Limb (tissue), 2 donors: ENCODE data around the gene GDI2.

Experiments used
- DNase-seq, 2 donors: peaks; one replicate each; pipeline ENCODE4 v3.0.0-alpha.2; 2016; ENCODE audit errors: extremely low spot score in 2 of 2

Gene GDI2

DNA sequence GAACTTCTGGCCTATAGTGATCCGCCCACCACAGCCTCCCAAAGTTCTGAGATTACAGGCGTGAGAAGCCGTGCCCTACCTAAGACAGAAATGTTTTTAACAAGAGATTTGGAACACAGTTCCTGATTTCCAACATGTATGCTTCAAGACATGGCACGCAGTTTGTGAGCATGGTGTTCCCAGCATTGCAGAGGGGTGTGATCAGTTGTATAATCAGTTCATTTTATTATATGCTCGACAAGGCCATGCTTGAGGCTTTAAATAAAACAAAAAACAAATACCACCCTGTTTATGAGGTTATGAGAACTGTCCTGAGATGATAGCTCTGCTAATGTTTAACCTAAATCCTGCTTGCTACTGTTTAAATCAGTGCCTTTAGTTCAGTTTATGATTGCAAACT is 68.4 kb downstream of the GDI2 start:
- no peak for DNase-seq

DNA sequence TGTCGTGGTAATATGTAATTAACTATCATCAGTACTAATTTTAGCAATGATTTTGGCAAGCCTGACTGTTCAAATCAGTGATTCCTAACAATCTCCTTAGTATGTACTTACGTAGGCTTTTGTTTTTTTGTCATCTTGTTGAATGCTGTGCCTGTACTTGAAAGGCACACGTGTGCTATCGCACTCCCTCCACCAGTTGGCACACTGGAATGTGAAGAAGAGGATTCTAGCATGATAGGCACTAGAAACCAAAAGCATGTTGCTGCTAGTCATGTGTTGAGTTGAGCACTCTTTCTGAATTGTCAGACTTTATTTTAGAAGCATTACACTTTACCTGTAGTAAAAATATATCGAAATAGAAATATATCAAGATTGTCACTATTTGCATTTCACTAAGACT is 69.5 kb downstream of the GDI2 start:
- DNase-seq: no peak

DNA sequence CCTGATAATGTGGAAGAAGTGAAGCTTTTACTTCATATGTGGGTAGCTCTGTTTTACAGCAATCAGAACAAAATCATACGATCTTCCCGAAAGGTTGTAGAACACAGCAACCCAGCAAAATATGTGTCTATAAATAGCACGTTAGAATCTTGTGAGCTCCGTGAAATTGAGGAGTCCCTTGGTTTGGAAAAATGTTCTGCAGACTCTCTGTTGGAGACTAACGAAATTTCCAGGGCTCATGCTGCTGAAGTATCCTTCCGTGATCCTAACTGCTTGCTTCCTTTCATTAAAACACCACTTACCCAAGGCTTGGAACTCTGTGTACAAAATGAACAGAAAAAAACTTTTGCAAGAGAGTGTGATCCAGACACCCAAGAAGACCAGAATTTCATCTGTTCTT is 71.1 kb downstream of the GDI2 start:
- DNase-seq: no peak

DNA sequence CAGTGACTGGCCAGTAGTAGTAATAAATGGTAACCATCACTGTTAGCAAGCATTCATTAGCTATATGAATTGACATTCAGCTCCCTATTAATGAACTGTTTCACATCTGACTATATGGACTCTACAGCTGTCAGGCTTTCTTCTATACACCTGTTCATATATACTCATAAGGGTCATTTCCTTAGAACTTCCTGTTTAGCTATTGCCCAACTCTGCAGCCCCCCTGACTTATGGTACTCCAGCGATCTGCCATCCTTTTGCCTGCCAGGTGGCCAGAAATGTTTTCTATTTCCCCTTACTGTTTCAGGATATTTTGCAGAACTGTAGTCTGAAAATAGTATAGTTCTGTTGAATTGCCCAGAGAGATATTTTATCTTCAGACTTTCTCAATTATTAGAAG is 72.0 kb downstream of the GDI2 start:
- DNase-seq: no peak

DNA sequence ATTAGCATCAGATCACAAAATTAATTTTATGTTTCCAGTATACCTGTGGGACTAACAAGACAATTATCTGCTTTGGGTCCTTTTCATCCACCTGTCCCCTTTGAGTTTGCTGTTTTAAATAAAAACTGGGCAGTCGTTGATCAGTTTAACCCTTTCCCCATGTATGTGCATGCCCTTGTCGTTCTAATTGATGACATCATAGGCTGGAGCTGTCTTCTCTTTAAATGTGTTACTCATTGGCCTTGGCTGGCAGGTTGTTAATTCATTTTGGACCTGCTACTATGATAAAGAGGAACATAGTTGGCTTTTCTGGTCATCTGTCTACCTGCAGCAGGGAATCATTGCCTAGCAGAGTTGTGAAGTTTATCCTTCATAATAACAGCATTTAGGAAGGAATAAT is 74.8 kb downstream of the GDI2 start:
- DNase-seq: no peak

DNA sequence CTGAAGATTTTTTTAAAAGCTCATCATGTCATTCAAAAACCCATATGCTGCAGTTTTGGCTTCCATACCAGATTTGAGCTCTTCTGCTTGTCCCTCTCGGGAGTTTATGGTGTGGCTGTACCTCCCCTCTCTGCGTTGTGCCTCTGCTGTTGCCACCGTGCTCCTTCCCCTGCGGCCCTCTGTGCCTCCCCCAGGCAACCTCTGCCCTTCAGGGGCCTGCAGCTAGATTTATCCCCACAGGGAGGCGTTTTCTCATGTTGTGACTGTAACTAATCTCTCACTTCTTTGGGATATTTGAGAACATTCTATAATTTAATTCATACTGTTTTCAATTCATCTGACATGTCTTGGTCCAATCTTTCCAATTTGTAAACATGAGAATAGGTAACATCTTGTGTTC is 75.9 kb downstream of the GDI2 start:
- DNase-seq: no peak

DNA sequence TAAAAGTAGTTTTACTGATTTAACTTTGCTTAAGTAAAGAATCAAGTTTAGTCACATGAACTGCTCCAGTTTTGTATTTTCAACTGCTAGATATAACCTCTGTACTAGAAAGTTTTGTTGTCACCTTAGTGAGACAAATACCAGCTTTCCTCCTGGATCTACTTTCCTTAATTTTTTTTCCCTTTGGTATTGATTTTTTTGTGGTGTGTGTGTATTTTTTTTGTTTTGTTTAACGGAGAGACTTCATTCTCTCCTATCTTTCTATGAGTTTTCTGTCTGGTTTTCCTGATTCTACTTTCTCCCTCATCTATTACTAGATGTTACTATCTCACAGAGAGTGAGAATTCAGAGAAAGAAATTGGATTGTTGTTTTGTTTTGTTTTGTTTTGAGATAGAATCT is 76.6 kb downstream of the GDI2 start:
- no peak for DNase-seq

DNA sequence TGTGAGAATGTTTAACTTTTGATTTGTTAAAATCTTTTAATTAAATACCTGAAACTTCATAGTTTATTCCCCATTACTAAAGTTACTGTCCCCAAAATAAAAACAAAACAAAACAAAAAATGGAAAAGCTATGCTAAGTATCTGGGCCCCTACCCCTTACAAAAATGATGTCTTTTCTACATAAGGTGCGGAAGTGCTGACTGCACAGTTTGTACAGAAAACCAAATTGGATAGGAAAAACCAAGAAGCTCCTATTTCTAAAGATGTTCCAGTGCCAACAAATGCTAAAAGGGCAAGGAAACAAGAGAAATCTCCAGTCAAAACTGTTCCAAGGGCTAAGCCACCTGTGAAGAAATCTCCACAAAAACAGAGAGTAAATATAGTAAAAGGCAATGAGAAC is 78.1 kb downstream of the GDI2 start:
- DNase-seq: no peak

DNA sequence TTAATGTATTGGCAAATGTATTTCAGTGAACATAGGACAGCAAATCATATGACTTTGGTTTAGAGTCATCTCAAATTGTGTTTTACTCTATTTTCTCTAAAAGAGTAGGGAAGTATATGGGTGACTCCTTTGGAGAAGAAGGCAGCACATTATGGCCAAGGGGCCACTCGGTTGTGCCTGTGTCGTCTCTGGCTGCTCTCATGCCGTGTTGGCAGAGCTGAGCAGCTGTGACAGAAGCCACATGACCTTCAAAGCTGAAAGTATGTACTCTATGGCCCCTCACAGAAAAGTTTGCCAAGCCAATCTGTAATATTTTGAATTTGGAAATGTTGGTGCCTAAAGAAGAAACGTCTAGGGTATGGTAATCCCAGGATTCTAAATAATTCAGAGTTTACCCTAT is 81.1 kb downstream of the GDI2 start:
- no peak for DNase-seq

DNA sequence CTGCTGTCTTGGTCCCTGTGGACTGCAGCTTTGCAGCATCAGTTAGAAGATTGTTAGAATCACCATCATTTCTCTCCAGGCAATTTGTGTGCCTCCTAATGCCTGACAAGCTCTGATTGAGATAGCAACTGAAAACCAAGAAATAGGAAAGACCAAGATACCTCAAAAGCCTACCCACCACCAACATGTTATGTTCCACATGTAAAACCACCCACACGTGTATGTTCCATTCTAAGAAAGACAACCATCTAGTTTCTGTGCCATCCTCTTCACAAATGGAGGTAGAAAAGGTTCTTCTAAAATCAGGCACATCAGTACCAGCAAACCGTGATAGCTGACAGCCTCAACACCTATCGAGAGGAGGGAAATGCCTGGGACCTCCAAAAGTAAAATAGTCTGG is 81.7 kb downstream of the GDI2 start:
- no peak for DNase-seq

DNA sequence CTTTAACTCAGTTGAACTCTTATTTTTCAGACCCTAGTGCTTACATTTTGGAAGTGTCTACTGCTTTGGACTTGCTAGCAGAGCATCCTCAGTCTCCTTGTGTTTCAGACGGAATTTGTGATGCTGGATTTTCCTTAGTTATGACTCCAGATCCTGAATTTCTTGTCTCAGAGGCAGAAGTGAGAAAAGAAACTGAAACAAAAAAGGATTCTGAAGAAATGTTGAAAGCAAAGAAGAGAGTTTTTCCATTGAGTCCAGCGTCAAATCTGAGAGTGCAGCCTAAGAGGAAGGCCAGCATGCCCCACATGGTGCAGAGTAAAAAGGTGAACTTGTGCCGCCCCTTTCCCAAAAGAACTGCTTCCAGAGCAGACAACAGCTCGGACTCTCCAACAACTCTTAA is 82.5 kb downstream of the GDI2 start:
- DNase-seq: no peak

DNA sequence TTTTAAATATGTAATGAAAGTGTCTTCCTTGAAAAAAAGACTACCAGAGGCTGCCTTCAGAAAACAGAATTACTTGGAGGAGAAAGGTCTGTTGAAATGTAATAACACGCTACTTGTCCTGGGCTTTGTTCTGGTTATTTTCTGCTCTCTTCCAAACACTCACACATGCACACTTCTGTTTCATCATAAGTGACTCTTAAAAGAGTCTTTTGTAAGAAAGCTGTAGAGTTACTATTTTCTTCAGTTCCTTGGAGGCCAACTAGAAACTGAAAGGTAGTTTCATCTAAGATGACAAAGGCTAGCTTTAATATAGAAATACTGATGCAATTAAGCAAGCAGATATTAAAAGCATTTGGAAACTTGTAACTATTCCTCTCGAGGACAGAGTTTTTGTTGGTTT is 89.5 kb downstream of the GDI2 start:
- DNase-seq: no peak

DNA sequence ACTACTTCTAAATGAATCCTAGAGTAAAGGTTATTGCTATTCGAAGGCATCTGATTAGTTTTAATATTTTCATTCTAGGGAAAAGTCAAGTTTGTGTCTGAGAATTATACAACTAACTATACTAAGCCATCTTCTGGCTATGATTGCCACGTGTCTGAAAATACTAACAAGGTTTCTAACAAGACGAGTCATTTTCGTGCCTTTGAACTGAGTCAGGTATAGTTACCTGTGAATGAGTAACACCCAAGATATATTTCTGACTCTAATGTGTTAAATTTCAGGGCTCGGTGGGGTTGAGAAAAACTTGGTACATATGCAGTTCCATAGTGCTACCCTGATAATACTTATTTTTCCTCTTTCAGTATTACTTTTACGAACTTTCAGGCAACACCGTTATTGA is 93.1 kb downstream of the GDI2 start:
- no peak for DNase-seq

DNA sequence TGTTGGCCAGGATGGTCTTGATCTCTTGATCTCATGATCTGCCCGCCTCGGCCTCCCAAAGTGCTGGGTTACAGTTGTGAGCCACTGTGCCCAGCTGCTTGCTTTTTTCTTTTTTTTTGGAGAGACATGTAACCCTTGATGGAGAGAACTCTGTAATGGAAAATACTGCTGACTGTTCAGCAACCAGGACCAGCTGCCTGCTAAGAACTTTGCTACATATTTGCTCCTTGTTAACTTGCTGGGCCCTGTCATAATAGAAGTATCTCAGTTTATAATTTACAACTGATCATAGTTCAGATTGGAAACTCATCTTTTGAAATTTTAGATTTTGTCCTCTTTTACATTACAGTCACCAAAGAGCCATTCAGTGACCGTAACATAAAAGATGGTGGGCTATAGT is 93.7 kb downstream of the GDI2 start:
- peak in 1 of 2 donors; percentile 13 for DNase-seq
